Endothelial cell of umbilical vein (primary cell): ENCODE data around the gene ADIPOR1. TPM values are rescaled to one million over a fixed set of nuclear protein-coding genes. Genes with fewer than 3 reads are reported as not detected.
"Not testable (repeated sequence)": the region's sequence is repeated elsewhere in the genome, so short reads cannot be mapped to it uniquely, and the experiment has no call there.

Source experiments
- BruUV-seq: library from RNA; stranded (reverse); fragments of 400-500 nt; replicated peaks from 2 replicates; lab custom pipeline; 2021; lab: Mats Ljungman, UMichigan
- CTCF ChIA-PET: fragments of 300-600, 350-600 bp; sonication (Branson Sonifier 250); formaldehyde crosslinking; loops from one replicate; lab custom pipeline; 2021; ENCODE audit warnings: antibody characterized with exemption, inconsistent platforms; lab: Charles Lee
- POLR2A ChIA-PET: fragments of 300-600, 350-600 bp; sonication (Branson Sonifier 250); formaldehyde crosslinking; loops from one replicate; lab custom pipeline; 2021; ENCODE audit warnings: antibody characterized with exemption, inconsistent platforms; lab: Charles Lee
- DNase-seq: peaks from one replicate; pipeline ENCODE4 v3.0.0-alpha.2; 2011; ENCODE audit warnings: low read depth, low spot score
- FAIRE-seq: peaks from 2 replicates; lab custom pipeline; 2011; peaks lifted over from hg19 to GRCh38; lab: Jason Lieb, UNC
- H2AFZ ChIP-seq: 2 replicates; pipeline ENCODE4 v1.6.0; 2012; ENCODE audit warnings: low read depth, low read length, control low read depth, inconsistent platforms
- H3K27ac ChIP-seq: 2 replicates; pipeline ENCODE4 v1.5.1; 2011; ENCODE audit warnings: low read depth, mild to moderate bottlenecking, control low read depth, low read length, moderate library complexity; ENCODE audit not compliant: insufficient read depth
- H3K27me3 ChIP-seq, 2 experiments: 2 replicates each; pipeline versions ENCODE4 v1.6.0 to v1.6.1; 2011; ENCODE audit warnings: low read length in 2 of 2, mixed read lengths in 1 of 2; ENCODE audit not compliant: control insufficient read depth in 2 of 2, insufficient read depth in 2 of 2
- H3K36me3 ChIP-seq, 2 experiments: 2 replicates in 1 of 2; 3 replicates in 1 of 2; pipeline ENCODE4 v1.5.1; 2011; ENCODE audit warnings: low read length in 2 of 2, mild to moderate bottlenecking in 1 of 2, moderate library complexity in 1 of 2; ENCODE audit not compliant: control insufficient read depth in 2 of 2, insufficient read depth in 2 of 2; ENCODE audit errors: extremely low read depth in 1 of 2
- H3K4me1 ChIP-seq: 3 replicates; pipeline ENCODE4 v1.5.1; 2011; ENCODE audit warnings: mild to moderate bottlenecking, low read length; ENCODE audit not compliant: control insufficient read depth, insufficient read depth; ENCODE audit errors: extremely low read depth
- H3K4me2 ChIP-seq: 2 replicates; pipeline ENCODE4 v1.6.1; 2011; ENCODE audit warnings: low read length, control low read depth, mixed read lengths; ENCODE audit not compliant: insufficient read depth
- H3K4me3 ChIP-seq, 3 experiments: fragments of 200-600 bp in 1 of 3; sonication (generic), shearing (Covaris generic) in 1 of 3; replicated peaks in 1 of 3; 2 replicates each; pipeline ENCODE4 v1.5.1; 2011 to 2016; ENCODE audit warnings: control low read depth in 3 of 3, low read length in 3 of 3, mild to moderate bottlenecking in 2 of 3, inconsistent platforms in 1 of 3, low read depth in 1 of 3, moderate library complexity in 1 of 3; ENCODE audit not compliant: insufficient read depth in 1 of 3
- H3K79me2 ChIP-seq: 2 replicates; pipeline ENCODE4 v1.6.0; 2012; ENCODE audit warnings: low read length, inconsistent platforms; ENCODE audit not compliant: control insufficient read depth, insufficient read depth
- H3K9ac ChIP-seq: replicated peaks from 2 replicates; pipeline ENCODE3; 2011; ENCODE audit warnings: low read length, control low read depth; ENCODE audit not compliant: insufficient read depth; ENCODE audit errors: extremely low read depth
- H3K9me1 ChIP-seq: replicated peaks from 3 replicates; pipeline ENCODE4 v1.6.0; 2011; ENCODE audit warnings: mild to moderate bottlenecking, low read length; ENCODE audit not compliant: control insufficient read depth, insufficient read depth; ENCODE audit errors: extremely low read depth
- H3K9me3 ChIP-seq: replicated peaks from 2 replicates; pipeline ENCODE4 v1.5.1; 2012; ENCODE audit warnings: low read length, inconsistent platforms; ENCODE audit not compliant: control insufficient read depth, insufficient read depth
- H4K20me1 ChIP-seq: replicated peaks from 2 replicates; pipeline ENCODE3; 2011; ENCODE audit warnings: mild to moderate bottlenecking, low read length; ENCODE audit not compliant: control insufficient read depth, insufficient read depth; ENCODE audit errors: extremely low read depth
- CTCF ChIP-seq, 2 donors: IDR thresholded peaks; 1 replicate in 1 of 2; 2 replicates in 1 of 2; pipeline ENCODE4 v1.5.1; 2011; ENCODE audit warnings: low read length in 2 of 2, mild to moderate bottlenecking in 2 of 2, moderate library complexity in 2 of 2, control low read depth in 1 of 2, inconsistent platforms in 1 of 2, low read depth in 1 of 2; ENCODE audit not compliant: insufficient read depth in 1 of 2; ENCODE audit errors: extremely low read depth in 1 of 2
- EZH2 ChIP-seq: IDR thresholded peaks from 2 replicates; pipeline ENCODE4 v1.6.1; 2012; ENCODE audit warnings: borderline replicate concordance, low read depth, mild to moderate bottlenecking, moderate library complexity, low read length, inconsistent platforms; ENCODE audit not compliant: severe bottlenecking
- FOS ChIP-seq: IDR thresholded peaks from 2 replicates; pipeline ENCODE4 v1.6.1; 2011; ENCODE audit warnings: mild to moderate bottlenecking, low read length, moderate library complexity, borderline replicate concordance; ENCODE audit not compliant: insufficient read depth
- GATA2 ChIP-seq: IDR thresholded peaks from 2 replicates; pipeline ENCODE4 v1.7.0; 2011; ENCODE audit warnings: low read depth, mild to moderate bottlenecking, moderate library complexity, mixed read lengths, low read length; ENCODE audit not compliant: insufficient read length, insufficient read depth
- JUN ChIP-seq: IDR thresholded peaks from 2 replicates; pipeline ENCODE4 v1.6.1; 2011; ENCODE audit warnings: borderline replicate concordance, low read depth; ENCODE audit not compliant: insufficient read length, insufficient read depth
- MAX ChIP-seq: IDR thresholded peaks from 2 replicates; pipeline ENCODE4 v1.6.1; 2011; ENCODE audit not compliant: insufficient read depth, insufficient read length
- MYC ChIP-seq: IDR thresholded peaks from one replicate; pipeline ENCODE4 v1.6.1; 2011; ENCODE audit warnings: mild to moderate bottlenecking, low read depth, low read length
- POLR2A ChIP-seq: IDR thresholded peaks from 2 replicates; pipeline ENCODE4 v1.6.1; 2012; ENCODE audit warnings: low read depth, mild to moderate bottlenecking, control low read depth, low read length
- POLR2AphosphoS5 ChIP-seq: IDR thresholded peaks from 2 replicates; pipeline ENCODE4 v1.6.1; 2012; ENCODE audit warnings: low read depth, mild to moderate bottlenecking, control low read depth, low read length, moderate library complexity; ENCODE audit not compliant: insufficient read depth
- dilution Hi-C: fragments of 300-500 bp; cut with MboI; formaldehyde crosslinking; loops from one replicate; pipeline ENCODE4 v1.15.0; 2019; ENCODE audit warnings: low sequenced_read_pairs; ENCODE audit not compliant: extremely low pct_ligation_motif_present
- intact Hi-C: fragments of 100-400 bp; cut with micrococcal nuclease; formaldehyde crosslinking; loops from one replicate; pipeline ENCODE4 v1.10.0; 2022
- polyA plus RNA-seq, 4 experiments: library from polyadenylated mRNA; depleted of rRNA in 3 of 4; stranded (reverse) in 3 of 4; unstranded in 1 of 4; fragments of >200 nt; gene quantifications; 2 replicates each; pipeline versions ENCODE4 v1.2.1 to v1.2.3, GENCODE V29; 2011 to 2012; ENCODE audit warnings: missing spikeins in 1 of 4
- total RNA-seq: library from RNA; stranded (reverse); gene quantifications from 2 replicates; pipeline ENCODE4 v1.2.3, GENCODE V29; 2021

The ADIPOR1 gene
- total and polyA plus RNA-seq, 2 donors (not counting 3 experiments of a cell fraction or from before 2014, with no cell fraction given): 67.2 to 135 TPM

- H3K9me1 ChIP-seq: no peaks in the 10 kb centered on the region
- no peak overlapping the region for H3K27ac ChIP-seq
- CTCF ChIA-PET: no interaction called here
- no peak overlapping the region for H2AFZ ChIP-seq
- no peaks in the 10 kb centered on the region for H3K4me1 ChIP-seq
- no peak for DNase-seq
- no peaks in the 10 kb centered on the region for H3K79me2 ChIP-seq
- no peak overlapping the region for H3K4me2 ChIP-seq
- intact Hi-C loops (no loop called here), dilution Hi-C loops (no loop called here)
- FAIRE-seq: no peak
- POLR2A ChIA-PET: no interaction called here
- no peak overlapping the region for H3K9ac ChIP-seq
- no peak for TF ChIP-seq MYC
- TF ChIP-seq JUN: no peak
- no peak for TF ChIP-seq FOS
- no peak for TF ChIP-seq POLR2A
- no peak for TF ChIP-seq GATA2
- TF ChIP-seq CTCF (IDR thresholded peaks at IDR 0.05; ENCODE audit: extremely low read depth in 1 of 2, insufficient read depth in 1 of 2, low read depth in 1 of 2, low read length in 2 of 2): no peak
- no peak for TF ChIP-seq POLR2AphosphoS5
- no peak for TF ChIP-seq MAX
- TF ChIP-seq EZH2: no peak
- no peak overlapping the region for H3K4me3 ChIP-seq
- H3K27me3 ChIP-seq: no peaks in the 10 kb centered on the region
- no TSS peak for BruUV-seq
- H3K9me3 ChIP-seq: no peaks in the 10 kb centered on the region
- H3K36me3 ChIP-seq: peaks cover 8 to 9% of the 10 kb centered on the region in 2 experiments
- H4K20me1 ChIP-seq: no peaks in the 10 kb centered on the region
These were observed 52.8 kb downstream of the ADIPOR1 start for GRCh38 chr1:202905331-202905730.

- H3K79me2 ChIP-seq, intact Hi-C loops, H3K4me1 ChIP-seq, H3K27ac ChIP-seq, H3K9me1 ChIP-seq, CTCF ChIA-PET, H3K9ac ChIP-seq, H4K20me1 ChIP-seq, H3K9me3 ChIP-seq, POLR2A ChIA-PET, dilution Hi-C loops, H3K36me3 ChIP-seq, DNase-seq, H3K27me3 ChIP-seq, H2AFZ ChIP-seq, H3K4me2 ChIP-seq, H3K4me3 ChIP-seq, BruUV-seq, FAIRE-seq: not testable (repeated sequence)
These were observed 54.3 kb downstream of the ADIPOR1 start for GRCh38 chr1:202903808-202904207.
